Stimulated activated CD4-positive, alpha-beta T cell treated with anti-CD3 and anti-CD28 coated beads, Interleukin-12 subunit alpha, Interleukin-12 subunit beta, amount 100 ng/mL, for 4 hours (primary cell): Measurements from ENCODE around the gene FRAS1.
"Not testable (repeated sequence)": the region's sequence is repeated elsewhere in the genome, so short reads cannot be mapped to it uniquely, and the experiment has no call there.

Experiments
- DNase-seq: peaks from one replicate; pipeline ENCODE4 v3.0.0-alpha.2; 2020

FRAS1 gene

DNA sequence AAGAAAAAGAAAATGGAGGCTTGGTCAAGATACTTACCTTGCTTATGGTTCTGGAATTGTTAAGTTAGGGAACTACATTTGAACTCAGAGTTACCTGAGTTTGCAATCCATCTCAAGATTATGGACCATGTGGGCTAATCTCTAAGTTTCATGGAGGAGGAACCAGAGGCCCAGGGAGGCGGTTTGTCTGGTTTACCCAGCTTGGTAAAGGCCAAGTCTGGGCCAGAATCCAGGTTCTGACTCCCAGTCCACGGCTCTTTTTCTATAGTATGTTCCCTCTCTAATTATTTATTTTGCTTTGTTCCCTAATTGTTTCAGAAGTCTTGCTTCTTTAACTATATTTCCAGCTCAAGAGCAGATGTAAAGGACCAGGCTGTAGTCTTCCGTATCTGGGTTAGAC is 168.1 kb downstream of the FRAS1 start:
- no peak for DNase-seq

DNA sequence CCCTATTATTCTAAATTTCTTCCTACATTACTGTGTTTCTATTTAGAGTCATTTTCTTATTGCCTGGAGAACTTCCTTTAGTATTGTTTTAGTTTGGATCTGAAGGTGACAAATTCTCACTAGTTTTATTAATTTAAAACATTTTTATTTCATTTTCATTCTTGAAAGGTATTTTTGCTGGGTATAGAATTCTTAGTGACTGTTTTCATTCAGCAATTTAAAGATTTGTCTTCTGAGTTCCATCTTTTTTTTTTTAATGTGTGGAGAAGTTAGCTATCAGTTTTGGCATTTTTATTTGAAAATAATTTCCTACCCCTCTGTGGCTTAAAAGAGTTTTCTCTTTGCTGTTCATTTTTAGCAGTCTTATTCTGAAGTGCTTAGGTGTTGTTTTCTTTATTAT is 169.2 kb downstream of the FRAS1 start:
- DNase-seq = no peak

DNA sequence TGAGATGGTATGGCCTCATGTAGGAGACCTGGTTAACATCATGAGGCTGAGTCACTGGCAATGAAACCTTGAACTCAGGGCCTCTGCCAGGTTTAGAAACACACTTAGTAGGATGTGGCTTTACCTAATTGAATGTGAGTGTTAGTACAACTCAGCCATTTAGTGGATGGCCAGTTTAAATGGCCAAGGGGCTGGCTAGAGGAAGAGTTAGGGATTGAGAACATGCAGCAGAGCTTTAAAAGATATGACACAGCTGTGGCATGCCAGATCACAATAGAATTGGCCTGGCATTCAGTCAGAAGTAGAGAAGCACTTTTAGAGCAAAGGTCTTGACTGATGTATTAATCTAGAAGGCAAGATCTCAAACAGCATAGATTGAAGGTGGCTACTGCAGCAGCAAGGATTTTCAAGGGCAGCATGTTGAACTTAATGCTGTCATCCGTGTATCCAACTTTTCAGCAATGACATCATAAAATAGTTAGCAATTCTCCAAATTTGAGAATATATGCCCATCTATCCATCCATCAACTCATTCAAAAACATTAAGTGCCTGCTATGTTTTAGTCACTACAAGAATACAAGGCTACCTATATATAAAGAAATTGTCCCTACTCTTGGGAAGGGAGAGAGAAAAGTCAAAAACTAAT is 170.4 kb downstream of the FRAS1 start:
- DNase-seq = no peak

DNA sequence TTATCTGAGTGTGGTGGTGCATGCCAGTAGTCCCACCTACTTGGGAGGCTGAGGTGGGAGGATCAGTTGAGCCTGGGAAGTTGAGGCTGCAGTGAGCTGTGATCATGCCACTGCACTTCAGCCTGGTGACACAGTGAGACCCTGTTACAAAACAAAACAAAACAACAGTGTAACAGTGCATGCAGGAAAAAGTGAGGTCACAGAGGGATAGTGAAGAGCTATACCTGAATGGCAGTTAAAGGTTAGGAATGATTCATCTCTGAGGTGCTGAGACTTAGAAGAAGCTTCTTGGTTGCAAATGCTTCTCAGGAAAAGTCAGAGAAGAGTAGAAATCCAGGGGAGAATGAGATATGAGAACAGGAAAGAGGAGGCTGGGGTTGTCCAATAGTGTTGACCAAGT is 178.7 kb downstream of the FRAS1 start:
- DNase-seq = no peak

DNA sequence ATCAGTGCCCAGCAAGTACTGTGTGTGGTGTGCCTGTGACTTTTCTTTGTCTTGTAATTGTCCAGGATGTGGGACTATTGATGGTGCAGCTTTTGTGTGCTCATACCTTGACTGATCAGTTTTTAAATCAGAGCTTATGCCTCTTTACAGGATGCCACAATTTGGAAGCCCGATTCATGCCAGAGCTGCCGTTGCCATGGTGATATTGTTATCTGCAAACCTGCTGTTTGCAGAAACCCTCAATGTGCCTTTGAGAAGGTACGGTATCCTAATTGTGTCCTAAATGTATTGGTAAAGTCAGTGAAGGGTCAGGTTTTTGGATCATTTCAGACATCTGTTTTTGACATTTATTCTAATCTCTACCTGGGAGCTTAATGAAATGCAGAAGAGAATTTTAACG is 180.2 kb downstream of the FRAS1 start:
- DNase-seq = no peak

DNA sequence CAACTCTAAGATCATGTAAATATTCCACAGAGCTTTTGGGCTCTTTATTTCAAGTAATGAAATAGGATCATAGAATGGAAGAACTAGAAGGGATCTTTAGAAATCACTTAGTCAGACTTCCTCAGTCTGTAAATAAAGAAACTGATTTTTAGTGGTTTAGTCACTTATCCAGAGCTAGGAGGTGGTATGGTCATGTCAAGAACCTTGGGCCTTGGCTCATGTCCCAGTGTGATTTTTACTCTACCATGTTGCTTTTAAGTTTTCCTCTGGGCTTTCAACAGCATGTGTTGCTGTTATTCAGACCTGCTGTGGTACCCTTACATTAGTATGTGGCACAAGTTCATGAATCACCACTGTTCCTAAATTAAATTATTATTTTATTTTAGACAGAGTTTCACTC is 184.9 kb downstream of the FRAS1 start:
- DNase-seq = no peak

DNA sequence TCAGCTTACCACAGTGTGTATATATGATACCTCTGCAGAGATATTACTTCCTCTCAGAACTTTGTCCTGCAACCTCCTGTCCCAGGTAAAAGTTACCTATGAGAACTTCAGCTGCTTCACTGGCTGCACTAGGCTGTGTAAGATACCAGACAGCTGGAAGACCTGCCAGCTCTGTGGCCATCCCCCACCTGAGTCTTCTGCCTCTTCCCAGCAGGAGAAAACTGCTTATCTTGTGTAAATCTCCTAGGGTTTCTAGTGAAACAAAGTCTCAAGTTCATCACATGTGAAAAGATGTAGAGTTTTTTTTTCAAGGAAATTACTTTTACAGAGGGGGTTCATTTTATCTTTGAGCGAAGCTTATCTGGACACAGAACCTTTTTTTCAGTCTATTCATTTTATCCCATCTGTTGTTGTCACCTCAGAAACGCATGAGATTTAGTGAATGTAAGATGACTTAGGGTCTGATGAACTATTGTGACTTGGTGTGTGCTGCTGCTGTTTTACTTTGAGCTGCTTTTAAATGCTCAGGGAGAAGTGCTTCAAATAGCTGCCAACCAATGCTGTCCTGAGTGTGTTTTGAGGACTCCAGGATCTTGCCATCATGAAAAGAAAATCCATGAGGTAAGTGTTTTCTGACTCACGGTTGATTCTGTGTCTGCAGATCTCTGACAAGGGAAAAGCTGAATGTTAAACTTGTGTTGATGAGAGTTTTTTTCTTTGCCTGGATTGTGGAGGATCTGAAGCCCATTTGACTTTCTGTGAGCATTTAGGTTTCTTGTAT is 187.8 kb downstream of the FRAS1 start:
- DNase-seq = no peak

DNA sequence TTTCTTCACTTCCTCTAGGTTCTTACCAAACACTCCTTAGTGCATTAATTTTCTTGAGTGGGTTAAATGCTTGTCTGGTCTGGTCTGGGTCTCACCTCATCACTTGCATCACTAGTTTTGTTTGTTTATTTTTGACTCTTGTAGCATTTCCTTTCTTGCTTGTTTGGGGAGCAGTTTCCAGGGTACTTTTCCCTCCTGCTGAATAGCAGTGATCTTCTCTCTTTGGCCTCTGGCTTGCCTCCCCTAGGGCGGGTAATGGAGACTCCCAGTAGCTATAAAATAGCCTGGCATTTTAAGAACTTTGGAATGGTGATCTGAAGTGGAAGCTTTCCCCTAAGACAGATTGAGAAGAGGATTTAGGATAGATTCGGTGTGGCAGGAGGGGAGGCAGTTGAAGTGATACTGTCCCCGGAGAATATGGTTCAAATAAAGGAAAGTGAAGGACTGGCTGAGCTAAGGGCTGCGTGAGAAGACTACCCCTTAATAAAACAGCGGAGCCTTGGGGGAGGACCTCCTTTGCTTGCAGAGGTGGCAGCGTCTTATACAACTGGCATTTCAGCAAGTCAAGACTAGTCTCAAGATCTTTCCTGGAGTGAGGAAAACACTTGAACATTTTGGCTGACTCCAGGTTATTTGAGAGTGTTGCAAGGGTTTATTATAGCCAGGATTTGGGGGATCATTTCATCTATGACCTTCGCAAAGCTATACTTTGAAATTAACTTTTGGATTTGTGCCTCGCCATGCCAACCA is 190.6 kb downstream of the FRAS1 start:
- no peak for DNase-seq

DNA sequence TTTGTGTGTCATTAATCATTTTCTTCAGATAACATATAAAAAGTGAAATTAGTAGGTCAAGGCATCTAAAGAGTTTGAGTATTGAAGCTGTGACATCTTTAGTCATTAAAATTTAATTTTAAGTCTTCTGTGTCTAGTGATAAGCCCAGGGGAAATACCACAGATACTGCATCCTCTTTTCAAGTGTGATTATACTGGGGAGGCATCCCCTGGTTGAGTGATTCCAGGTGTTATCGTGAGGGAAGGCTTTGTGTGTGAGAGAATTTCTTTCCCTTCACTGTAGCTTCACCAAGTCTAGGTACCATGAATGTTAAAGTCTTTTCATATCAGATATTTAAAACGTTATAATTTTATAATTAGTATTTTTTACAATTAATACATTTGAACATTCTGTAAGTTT is 193.4 kb downstream of the FRAS1 start:
- no peak for DNase-seq

DNA sequence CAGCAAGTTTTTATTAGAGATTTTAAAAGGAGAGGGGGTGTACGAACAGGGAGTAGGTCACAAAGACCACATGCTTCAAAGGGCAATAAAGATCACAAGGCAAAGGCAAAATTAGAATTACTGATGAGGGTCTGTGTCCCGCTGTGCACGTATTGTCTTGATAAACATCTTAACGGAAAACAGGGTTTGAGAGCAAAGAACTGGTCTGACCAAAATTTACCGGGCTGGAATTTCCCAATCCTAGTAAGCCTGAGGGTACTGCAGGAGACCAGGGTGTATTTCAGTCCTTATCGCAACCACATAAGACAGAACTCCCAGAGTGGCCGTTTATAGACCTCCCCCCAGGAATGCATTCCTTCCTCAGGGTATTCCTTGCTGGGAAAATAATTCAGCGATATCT is 195.7 kb downstream of the FRAS1 start:
- DNase-seq = not testable (repeated sequence)

DNA sequence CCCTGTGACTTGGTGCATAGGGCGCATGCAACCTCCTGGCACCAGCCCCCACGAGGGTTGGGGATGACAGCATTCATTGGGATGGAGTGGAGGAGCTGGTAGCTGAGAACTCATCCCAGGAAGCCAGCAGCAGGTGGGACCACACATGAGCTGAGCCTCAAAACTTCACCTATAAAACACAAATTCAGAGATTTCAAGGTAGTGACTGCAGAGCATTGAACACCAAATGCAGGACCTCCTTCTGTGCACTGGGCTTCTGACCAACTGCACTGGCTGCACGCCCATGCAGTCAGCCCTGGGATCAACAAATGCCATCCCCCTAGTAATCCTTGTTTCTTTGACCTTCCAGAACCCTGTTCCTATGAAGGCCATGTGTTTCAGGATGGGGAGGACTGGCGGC is 197.8 kb downstream of the FRAS1 start:
- DNase-seq = no peak

DNA sequence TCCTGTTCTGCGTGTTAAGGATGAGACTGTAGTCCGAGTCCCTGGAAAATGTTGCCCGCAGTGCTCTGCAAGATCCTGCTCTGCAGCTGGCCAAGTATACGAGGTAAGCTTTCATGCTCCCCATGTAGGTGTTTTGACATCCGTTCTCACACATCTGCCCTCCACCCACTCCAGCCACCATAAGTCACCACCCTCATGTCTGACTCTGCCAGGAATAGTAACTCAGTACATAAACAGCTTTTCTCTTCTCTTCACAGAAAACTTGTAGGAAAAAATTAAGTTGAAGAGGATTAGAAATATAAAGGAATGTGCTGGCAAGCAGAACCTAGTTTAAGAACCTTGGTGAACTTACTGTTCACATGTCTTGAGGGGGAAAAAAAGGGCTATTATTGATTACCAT is 207.9 kb downstream of the FRAS1 start:
- no peak for DNase-seq

DNA sequence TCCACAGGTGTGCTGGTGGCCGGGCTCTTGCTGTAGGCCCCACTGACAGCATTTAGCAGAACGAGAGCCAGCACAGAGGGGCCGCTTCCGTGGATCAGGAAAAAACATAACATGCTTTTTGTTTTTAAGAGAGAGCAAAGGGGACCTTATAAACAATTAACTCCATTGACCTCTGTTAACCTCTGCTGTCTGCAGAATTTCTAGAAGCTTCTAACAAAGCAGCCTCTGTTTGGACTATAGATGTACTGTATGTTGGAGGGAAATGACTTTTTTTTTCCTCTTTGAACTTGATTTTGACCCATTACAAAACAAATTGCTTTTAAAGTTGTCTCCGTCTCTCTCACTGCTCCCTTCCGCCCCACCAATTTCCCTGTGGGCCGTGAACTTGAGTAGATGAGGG is 210.7 kb downstream of the FRAS1 start:
- no peak for DNase-seq

DNA sequence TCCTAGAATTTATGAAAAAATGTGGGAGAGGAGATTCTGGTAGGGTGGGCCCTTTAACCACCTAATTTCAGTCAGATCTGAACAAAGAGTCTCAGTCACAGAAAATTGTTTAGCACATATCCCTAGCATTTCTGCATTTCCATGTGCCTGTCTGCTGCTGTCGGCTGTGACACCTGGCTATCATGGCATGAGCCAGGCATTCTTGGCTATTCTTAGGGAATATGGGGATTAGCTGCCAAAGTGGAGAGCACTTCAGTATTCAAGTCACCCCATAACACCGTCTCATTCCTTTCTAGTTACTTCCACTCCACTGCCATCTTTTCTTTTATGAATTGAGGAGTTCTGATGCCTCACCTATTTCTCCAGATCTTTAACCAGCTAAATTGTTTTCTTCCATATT is 211.5 kb downstream of the FRAS1 start:
- no peak for DNase-seq

DNA sequence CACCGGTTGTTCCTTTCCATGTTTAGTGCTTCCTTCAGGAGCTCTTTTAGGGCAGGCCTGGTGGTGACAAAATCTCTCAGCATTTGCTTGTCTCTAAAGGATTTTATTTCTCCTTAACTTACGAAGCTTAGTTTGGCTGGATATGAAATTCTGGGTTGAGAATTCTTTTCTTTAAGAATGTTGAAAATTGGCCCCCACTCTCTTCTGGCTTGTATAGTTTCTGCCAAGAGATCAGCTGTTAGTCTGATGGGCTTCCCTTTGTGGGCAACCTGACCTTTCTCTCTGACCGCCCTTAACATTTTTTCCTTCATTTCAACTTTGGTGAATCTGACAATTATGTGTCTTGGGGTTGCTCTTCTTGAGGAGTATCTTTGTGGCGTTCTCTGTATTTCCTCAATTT is 218.3 kb downstream of the FRAS1 start:
- DNase-seq = not testable (repeated sequence)

DNA sequence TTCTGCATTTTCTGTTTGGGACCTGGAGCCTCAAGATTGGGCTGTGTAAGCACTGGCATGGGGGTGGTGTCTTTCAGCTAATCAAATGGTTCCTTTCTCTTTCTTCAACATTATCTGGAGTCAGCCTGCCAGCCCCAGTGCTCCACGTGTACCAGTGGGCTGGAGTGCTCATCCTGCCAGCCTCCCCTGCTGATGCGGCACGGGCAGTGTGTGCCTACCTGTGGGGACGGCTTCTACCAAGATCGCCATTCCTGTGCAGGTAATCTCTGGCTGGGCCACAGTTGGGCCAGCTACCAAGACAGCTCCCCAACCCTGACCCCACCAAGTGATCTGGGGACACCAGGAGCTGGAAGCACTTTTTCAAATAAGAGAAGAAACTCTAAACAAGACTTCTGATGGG is 229.2 kb downstream of the FRAS1 start:
- DNase-seq = no peak

DNA sequence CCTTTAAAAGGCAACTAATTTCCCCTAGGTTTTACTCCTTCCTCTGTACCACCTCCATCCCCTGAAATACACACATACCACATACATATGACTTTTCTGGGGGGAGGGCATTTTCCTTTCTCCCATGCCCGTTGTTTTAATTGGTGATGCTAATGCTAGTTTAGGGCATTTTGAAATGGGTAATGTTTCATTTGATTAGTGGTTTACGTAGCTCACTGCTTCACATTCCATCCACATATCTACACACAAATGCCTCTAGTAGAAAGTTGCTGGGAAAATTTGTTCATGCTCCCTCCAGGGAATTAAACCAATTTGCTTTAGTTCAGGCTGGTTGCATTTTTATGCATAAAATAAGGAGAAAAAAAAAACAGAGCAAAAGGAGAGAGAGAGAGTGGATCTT is 231.2 kb downstream of the FRAS1 start:
- DNase-seq = no peak

DNA sequence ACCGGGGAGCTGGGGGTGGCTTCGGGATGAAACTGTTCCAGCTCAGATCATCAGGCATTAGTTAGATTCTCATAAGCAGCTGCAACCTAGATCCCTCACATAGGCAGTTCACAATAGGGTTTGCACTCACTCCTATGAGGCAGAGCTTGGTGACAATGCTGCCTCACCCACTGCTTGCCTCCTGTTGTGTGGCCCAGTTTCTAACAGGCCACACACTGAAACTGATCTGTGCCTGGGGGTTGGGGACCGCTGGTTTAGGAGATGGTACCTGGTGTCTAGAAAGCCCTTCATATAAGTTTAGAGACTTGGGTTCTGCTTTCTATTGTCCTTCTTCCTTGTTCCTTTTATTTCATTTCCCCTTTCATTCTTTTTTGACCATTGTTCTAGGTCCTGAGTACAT is 234.2 kb downstream of the FRAS1 start:
- no peak for DNase-seq

DNA sequence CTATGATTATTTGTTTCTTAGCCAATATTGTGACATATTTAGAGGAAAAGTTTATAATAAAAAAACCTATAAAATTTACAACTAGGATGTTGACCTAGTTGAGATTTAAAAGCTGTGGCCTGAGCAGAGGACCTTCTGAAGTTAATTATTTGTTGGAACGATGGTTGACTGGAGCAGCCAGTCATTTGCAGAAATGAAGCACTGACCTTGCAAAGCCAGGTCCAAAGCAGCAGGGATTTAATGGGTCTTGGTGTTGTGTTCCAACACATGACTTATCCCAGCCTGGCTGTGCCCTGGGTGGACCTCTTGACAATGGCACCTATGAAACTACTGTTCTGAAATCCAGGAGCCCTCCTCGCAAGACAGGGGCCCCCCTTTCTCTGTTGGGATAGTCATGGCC is 235.2 kb downstream of the FRAS1 start:
- no peak for DNase-seq

DNA sequence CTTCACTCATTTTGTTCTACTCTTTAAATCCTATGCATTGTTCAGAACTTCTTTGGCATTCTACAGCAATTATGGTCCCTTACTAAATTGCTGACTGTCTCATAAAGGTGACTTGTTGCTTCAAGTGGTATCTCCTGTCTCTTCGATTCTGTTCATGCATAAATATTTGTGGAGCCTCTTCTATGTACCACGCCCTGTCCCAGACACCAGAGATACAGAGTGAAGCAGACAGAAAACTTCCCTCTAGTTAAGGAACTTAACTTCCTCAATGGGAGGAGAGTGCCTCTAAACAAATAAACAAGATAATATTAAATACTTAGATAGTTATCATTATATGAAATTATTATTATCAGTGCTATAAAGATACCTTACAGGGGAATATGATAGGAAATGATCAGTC is 235.7 kb downstream of the FRAS1 start:
- DNase-seq = no peak

DNA sequence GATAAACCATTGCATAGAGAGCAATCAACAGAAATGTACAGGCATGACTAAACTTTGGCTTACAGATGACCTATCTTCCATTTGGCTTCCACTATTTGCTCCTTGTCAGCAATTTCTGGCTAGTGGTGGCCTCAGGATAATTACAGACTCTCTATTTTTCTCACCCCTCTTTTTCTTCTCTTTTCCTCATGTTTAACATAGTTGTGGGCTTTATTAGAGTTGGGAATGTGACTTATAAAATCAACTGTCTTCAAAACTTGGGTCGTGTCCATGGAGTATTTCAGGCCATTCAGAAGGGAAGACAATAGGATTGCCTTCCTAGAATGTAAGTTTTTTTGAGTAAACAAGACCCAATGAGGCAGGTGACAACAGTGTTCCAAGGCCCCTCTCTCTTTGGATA is 236.2 kb downstream of the FRAS1 start:
- DNase-seq = no peak

DNA sequence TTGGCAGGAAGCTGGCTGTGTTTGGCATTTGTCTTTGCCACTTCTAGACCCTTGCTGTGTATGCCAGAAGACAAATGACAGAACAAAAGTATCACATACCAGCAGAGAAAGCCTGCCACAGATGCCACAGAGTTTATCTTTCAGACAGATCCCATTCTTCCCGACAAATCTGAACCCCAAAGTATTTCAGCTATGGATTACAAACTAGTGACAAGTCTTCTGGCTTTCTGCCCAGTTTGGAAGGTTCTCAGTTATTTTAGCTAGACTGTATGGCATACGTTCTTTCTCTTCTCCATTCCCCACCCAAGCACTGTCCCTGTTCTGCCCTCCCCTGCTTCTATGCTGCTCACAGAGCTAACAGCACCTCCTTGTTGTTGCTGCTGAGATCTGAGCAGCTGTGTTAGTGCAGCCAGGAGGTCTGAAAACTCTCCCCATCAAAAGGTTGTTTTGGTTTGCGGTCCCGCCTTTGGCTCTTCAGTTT is 236.7 kb downstream of the FRAS1 start:
- DNase-seq = no peak

DNA sequence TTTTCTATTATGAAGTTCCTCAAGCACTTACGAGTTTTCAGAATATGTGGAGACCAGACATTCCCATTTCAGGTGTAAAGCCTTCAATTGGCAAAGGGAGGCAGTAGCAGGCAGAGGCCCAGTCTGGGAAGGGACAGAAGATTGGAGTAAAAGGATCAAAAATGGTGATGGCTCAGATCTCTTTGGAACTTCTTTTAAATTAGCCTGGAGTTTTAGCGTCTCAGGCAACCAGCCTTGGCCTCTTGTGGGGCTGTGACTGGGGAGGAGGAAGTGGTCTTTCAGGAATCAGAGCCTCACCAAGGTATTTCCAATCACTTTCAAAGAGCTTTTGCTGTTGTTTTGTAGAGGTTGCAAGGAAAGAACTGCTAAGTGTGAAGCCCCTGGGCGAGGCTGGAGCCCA is 239.1 kb downstream of the FRAS1 start:
- no peak for DNase-seq
